NCI-H2171 (cell line): ENCODE measurements around the gene COX14.
"Not testable (repeated sequence)": the region's sequence is repeated elsewhere in the genome, so short reads cannot be mapped to it uniquely, and the experiment has no call there.

Source experiments
- DNase-seq: peaks from one replicate; lab custom pipeline; 2025; lab: John Stamatoyannopoulos, UW

Gene COX14

DNA sequence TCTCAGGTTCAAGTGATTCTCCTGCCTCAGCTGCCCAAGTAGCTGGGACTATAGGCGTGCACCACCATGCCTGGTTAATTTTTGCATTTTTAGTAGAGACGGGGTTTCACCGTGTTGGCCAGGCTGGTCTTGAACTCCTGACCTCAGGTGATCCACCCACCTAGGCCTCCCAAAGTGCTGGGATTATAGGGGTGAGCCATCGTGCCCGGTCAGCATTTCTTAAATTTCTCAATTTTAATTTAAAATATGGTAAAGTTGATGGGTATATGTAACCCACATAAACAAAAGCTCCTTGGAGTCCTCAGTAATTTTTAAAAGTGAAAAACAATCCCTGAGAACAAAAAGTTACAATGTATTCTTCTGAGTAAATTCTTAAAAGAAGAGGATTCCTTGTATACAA lies 42.9 kb downstream of the COX14 start:
- DNase-seq, result not testable (repeated sequence)

DNA sequence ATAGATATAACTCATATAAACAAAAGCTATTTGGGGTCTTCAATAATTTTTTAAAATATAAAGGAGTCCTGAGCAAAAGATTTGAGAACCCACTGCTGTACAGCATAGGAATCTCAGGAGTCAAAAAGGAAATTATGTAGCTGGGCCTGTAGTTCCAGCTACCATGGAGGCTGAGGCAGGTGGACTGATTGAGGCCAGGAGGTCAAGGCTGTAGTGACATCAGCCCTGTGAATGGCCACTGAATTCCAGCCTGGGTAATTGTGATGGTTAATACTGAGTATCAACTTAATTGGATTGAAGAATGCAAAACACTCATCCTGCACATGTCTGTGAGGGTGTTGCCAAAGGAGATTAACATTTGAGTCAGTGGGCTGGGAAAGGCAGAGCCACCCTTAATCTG lies 44.6 kb downstream of the COX14 start:
- DNase-seq, result no peak

DNA sequence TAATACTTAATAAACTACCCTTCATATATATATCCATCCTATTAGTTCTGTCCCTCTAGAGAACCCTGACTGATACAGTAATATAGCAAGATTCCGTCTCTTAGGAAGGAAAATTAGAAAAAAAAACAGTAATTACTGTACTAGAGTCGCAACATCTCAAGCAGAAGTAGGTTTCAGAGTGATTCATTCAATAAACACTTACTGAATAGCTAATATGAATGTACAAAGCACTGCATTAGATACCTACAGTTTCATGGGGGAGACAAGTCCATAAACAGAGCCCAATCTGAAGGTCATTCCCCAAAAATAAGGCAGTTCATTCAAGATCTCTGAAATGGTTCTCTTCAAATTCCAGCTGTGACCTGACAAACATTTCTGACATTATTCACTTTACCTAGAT lies 45.2 kb downstream of the COX14 start:
- no peak for DNase-seq

DNA sequence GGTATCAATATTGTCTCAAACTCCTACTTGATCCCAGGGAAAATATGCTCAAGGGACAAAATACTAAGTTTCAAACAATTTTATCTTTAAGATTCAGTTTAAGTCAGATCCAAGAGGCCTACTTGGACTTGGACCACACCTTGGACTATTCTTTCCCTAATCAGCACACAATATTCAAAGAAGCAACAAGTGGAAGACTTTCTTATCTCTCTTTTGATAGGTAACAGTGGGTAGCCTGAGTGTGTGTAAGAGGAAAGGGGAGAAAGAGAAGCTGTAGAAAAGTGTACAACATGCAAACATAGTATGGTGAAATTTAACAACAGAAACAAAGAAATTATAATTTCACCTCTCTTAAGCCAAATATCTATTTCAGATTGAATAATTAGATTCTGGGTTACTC lies 48.6 kb downstream of the COX14 start:
- DNase-seq, result no peak

DNA sequence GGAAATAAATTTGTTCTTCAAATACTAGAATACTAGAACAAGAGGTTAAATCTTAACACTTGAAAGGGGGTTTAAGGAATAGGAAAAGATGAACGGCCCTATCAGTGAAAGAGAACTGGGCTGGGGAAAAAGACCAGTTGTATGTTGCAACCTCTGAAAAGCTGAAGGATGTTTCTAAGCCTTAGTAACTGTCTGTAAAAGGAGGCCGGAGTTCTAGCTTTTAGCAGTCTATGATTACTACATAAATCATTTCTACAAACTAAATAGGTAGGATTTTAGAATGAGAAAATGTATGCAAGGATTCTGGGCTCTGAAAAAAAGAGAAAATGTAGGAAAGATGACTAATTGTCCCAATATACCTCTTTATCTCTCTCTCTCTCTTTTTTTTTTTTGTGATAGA lies 50.2 kb downstream of the COX14 start:
- DNase-seq, result no peak

DNA sequence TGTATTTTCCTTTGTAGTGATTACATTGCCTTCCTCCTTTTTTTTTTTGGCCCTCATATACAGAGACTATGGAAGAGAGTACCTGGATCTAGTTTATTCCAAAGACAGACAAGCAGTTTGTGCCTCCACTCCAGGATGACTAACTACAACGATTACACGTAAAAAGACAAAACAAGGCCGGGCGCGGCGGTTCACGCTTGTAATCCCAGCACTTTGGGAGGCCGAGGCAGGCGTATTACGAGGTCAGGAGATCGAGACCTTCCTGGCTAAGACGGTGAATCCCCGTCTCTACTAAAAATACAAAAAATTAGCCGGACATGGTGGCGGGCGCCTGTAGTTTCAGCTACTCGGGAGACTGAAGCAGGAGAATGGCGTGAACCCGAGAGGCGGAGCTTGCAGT lies 52.9 kb downstream of the COX14 start:
- no peak for DNase-seq

DNA sequence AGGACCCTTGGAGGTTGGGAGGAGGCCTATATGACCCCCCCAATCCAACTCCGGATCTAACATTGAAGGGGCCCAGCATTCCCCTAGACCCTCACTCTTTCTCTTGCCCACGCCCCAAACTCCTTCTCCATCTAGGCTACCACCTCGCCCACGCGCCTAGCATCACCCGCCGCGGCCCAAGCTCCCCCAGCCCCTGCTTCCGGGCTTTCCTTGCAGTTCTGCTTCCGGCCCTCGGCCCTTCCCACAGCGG lies 54.7 kb downstream of the COX14 start:
- DNase-seq, result no peak

DNA sequence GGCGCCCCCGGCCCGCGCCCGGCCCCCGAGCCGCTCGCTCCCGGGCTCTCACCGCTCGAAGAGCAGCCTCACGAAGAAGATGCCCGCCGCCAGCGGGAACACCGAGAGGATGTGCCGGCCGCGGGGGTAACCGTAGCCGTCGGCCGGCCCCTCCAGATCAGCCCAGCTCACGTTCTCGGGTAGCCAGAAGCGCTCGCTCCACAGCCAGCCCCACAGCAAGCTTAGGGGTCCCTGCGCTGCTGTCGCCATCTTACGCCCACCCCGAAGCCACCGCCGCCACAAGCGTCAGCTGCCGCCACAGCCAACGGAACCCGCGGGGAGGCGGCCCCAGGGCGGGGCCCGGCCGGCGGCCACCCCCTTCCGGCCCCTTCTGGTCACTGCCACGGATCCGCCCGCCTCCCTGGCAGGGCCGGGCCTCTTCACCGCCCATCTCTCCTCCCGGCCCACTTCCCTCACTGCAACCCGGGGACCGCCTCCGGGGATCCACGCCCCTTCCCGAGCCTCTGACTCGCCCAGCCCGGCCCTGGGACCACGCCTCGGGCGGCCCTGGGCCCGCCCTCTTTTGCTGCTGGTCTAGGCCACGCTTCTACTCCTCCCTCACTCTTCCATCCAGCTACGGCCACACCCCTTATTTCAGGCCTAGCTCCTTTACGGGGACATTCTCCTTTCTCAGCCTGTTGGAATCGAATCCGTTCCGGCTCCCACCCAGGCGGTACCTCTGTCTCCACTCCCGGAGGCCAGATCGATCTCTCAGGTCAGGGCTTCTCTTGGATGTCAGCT lies 55.2 kb downstream of the COX14 start, which contains the start of gene CERS5:
Gene CERS5 (minus strand): TSS at position 321 of the 780 bp plus-strand sequence. CDS start 72 bp downstream, at position 249.
- peak; percentile 96 for DNase-seq
